NCI-H2107 treated with DMSO at 0.1 percent for 48 hours (cell line): ENCODE measurements around the gene TGM2.

Experiments used
- DNase-seq: peaks from one replicate; lab custom pipeline; 2025; ENCODE audit not compliant: unreplicated experiment; lab: John Stamatoyannopoulos, UW

Gene TGM2

GRCh38 chr20:38162878-38163875 lies 1.9 kb downstream of the TGM2 start:
- DNase-seq, result no peak

GRCh38 chr20:38162149-38162548 lies 2.9 kb downstream of the TGM2 start:
- DNase-seq, result no peak

- DNase-seq, result no peak
These were observed 3.7 kb downstream of the TGM2 start for GRCh38 chr20:38161412-38161774.

- DNase-seq, result no peak
These were observed 4.9 kb downstream of the TGM2 start for GRCh38 chr20:38159957-38160756.

- DNase-seq, result no peak
These were observed 5.5 kb downstream of the TGM2 start for GRCh38 chr20:38159566-38159956.

GRCh38 chr20:38158701-38159351 lies 6.2 kb downstream of the TGM2 start:
- DNase-seq, result no peak

- no peak for DNase-seq
These were observed 7.2 kb downstream of the TGM2 start for GRCh38 chr20:38157635-38158495.

- no peak for DNase-seq
These were observed 8.0 kb downstream of the TGM2 start for GRCh38 chr20:38156888-38157634.

- no peak for DNase-seq
These were observed 8.8 kb downstream of the TGM2 start for GRCh38 chr20:38156280-38156679.

- DNase-seq, result no peak
These were observed 9.3 kb downstream of the TGM2 start for GRCh38 chr20:38155811-38156210.

- no peak for DNase-seq
These were observed 11.7 kb downstream of the TGM2 start for GRCh38 chr20:38153401-38153800.

- DNase-seq, result no peak
These were observed 12.3 kb downstream of the TGM2 start for GRCh38 chr20:38152621-38153221.

GRCh38 chr20:38152175-38152620 lies 12.9 kb downstream of the TGM2 start:
- DNase-seq, result no peak

- no peak for DNase-seq
These were observed 13.6 kb downstream of the TGM2 start for GRCh38 chr20:38151455-38151854.

GRCh38 chr20:38150335-38151170 lies 14.5 kb downstream of the TGM2 start:
- no peak for DNase-seq

- DNase-seq, result no peak
These were observed 16.6 kb downstream of the TGM2 start for GRCh38 chr20:38148328-38149102.

- DNase-seq, result no peak
These were observed 17.3 kb downstream of the TGM2 start for GRCh38 chr20:38147751-38148150.

GRCh38 chr20:38147163-38147562 lies 17.9 kb downstream of the TGM2 start:
- no peak for DNase-seq
